Upper lobe of left lung (tissue), 6 donors: ENCODE results near the gene SIRPG. TPM values are rescaled to one million over a fixed set of nuclear protein-coding genes. Genes with fewer than 3 reads are reported as not detected.

ENCODE experiments used
- ATAC-seq, 2 donors: fragments of 200-7000 bp; cut with Tn5 transposase; one replicate each; pipeline ENCODE4 v1.9.1; 2022; ENCODE audit warnings: mild to moderate bottlenecking in 2 of 2, moderate library complexity in 2 of 2; ENCODE audit not compliant: low FRiP score in 2 of 2
- DNase-seq, 2 donors: peaks; one replicate each; pipeline ENCODE4 v3.0.0-alpha.2; 2019 to 2020
- H3K27ac ChIP-seq, 4 donors: fragments of 200-600 bp; sonication (generic); one replicate each; pipeline ENCODE4 v1.5.1; 2016 to 2019
- H3K27me3 ChIP-seq, 4 donors: fragments of 200-600 bp; sonication (generic); one replicate each; pipeline ENCODE4 v1.5.1; 2017 to 2019
- H3K36me3 ChIP-seq, 4 donors: fragments of 200-600 bp; sonication (generic); one replicate each; pipeline ENCODE4 v1.5.1; 2016 to 2019
- H3K4me1 ChIP-seq, 4 donors: fragments of 200-600 bp; sonication (generic); one replicate each; pipeline ENCODE4 v1.5.1; 2018 to 2019
- H3K4me3 ChIP-seq, 4 donors: fragments of 200-600 bp; sonication (generic); one replicate each; pipeline ENCODE4 v1.5.1; 2017 to 2019; ENCODE audit warnings: mild to moderate bottlenecking in 2 of 4, moderate library complexity in 1 of 4
- H3K9me3 ChIP-seq, 4 donors: fragments of 200-600 bp; sonication (generic); one replicate each; pipeline ENCODE4 v1.5.1; 2018 to 2019
- CTCF ChIP-seq, 6 experiments: fragments of 450-650 bp in 4 of 6; fragments of 200-600 bp in 2 of 6; sonication (generic) in 2 of 6; IDR thresholded peaks; one replicate each; pipeline ENCODE4 v1.5.1; 2016 to 2019; ENCODE audit warnings: antibody characterized with exemption in 6 of 6
- EP300 ChIP-seq, 4 donors: sonication (generic); formaldehyde crosslinking; IDR thresholded peaks; one replicate each; pipeline ENCODE4 v1.5.1; 2017; ENCODE audit warnings: antibody characterized with exemption in 4 of 4, control low read depth in 2 of 4
- POLR2A ChIP-seq, 4 donors: fragments of 450-650 bp; IDR thresholded peaks; one replicate each; pipeline ENCODE4 v1.5.1; 2016 to 2017; ENCODE audit warnings: antibody characterized with exemption in 4 of 4, mild to moderate bottlenecking in 2 of 4
- POLR2AphosphoS5 ChIP-seq, 2 donors: sonication (generic); formaldehyde crosslinking; IDR thresholded peaks; one replicate each; pipeline ENCODE4 v1.5.1; 2017; ENCODE audit warnings: antibody characterized with exemption in 2 of 2
- WGBS, 2 donors: methylation state at CpG; one replicate each; pipeline ENCODE4 v1.1.5; 2017 to 2018; 5-methylcytosine and 5-hydroxymethylcytosine counted together
- small RNA-seq, 4 donors: library from RNA; depleted of rRNA; stranded (forward); fragments of <200 nt; gene quantifications; one replicate each; pipeline ENCODE3, GENCODE V24; 2016
- total RNA-seq, 6 donors: library from RNA; depleted of rRNA in 4 of 6; stranded (reverse); fragments of >200 nt in 4 of 6; gene quantifications; one replicate each; pipeline versions ENCODE4 v1.1.0 to v1.2.1, GENCODE V29; 2016 to 2021
- donor health status: DM: no; HTN: no; CAD: no; lungs with moderate emphysema.
- donor health status: DM: no; HTN: yes; CAD: no; lungs with severe emphysema.

Gene SIRPG
- total RNA-seq, 6 donors from 2014 or later: 0.71 to 2.4 (median 0.97) TPM; not detected in 3

GRCh38 chr20:1579488-1579887 lies 78.1 kb downstream of the SIRPG start:
- Histone ChIP-seq H3K9me3 (no peaks in the 10 kb centered on the region), H3K4me1 (no peaks in the 10 kb centered on the region), H3K27ac (no peak overlapping the region), H3K27me3 (no peaks in the 10 kb centered on the region), H3K4me3 (no peak overlapping the region), H3K36me3 (no peaks in the 10 kb centered on the region)
- DNase-seq (no peak), ATAC-seq (no peak)
- TF ChIP-seq CTCF (IDR thresholded peaks at IDR 0.05) (no peak), POLR2AphosphoS5 (IDR thresholded peaks at IDR 0.05) (no peak), EP300 (IDR thresholded peaks at IDR 0.05) (no peak), POLR2A (IDR thresholded peaks at IDR 0.05) (no peak)
- 90 to 95% methylated on average over 6 of the region's 6 CpGs for WGBS, 2 donors

Small RNAs within 50 kb of the gene (small RNA-seq; reads per million reads assigned to genes)
- gene AL109809.3 (0 reads per million in 4 donors), gene RN7SL561P (0 reads per million in 4 donors)

Other genes starting within 250 kb of the SIRPG start
- 10 to 100 TPM; 48.0 to 87.7 (median 71.4) TPM for gene NSFL1C, start 190.9 kb downstream of the SIRPG start, total RNA-seq
- 10 to 100 TPM; 12.1 to 59.7 (median 23.8) TPM for gene SIRPB2, start 166.4 kb downstream of the SIRPG start, total RNA-seq
- 1 to 10 TPM in 2 of 6 donors, under 1 TPM in 2, not detected in 2; 0.69 to 2.2 (median 1.5) TPM for gene SIRPD, start 100.1 kb downstream of the SIRPG start, total RNA-seq
- gene SIRPB1, start 37.8 kb downstream of the SIRPG start, total RNA-seq: 10 to 100 TPM; 15.7 to 52.0 (median 25.3) TPM
- gene SIRPA, start 237.6 kb upstream of the SIRPG start, total RNA-seq: 100 to 1,000 TPM in 1 of 6 donors, 10 to 100 TPM in 5; 36.3 to 119 (median 60.4) TPM